A673 (cell line): ENCODE data around the gene SFT2D1.

Experiments used
- CTCF ChIP-seq: fragments of 300-800, 200-600 bp; sonication (generic); conservative IDR thresholded peaks from 2 replicates; pipeline ENCODE4 v1.5.1; 2017; ENCODE audit warnings: low read depth, mild to moderate bottlenecking, antibody characterized with exemption, low read length, moderate library complexity, mixed read lengths
- EZH2 ChIP-seq: fragments of 200-600 bp; sonication (generic); IDR thresholded peaks from 2 replicates; pipeline ENCODE4 v1.6.1; 2017; ENCODE audit warnings: borderline replicate concordance, low read depth, mild to moderate bottlenecking, mixed read lengths, antibody characterized with exemption, low read length; ENCODE audit not compliant: poor library complexity, severe bottlenecking

DNA sequence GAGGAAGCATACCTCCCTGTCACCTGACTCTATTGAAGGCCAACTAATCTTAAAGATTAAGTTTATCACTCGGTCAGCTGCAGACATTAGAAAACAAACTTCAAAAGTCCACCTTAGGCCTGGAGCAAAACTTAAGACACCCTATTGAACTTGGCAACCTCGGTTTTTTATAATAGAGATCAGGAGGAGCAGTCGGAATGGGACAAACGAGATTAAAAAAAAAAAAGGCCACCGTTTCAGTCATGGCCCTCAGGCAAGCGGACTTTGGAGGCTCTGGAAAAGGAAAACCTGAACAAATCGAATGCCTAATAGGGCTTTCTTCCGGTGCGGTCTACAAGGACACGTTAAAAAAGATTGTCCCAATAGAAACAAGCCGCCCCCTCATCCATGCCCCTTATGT, 26.9 kb downstream of the SFT2D1 start:
- no peak for TF ChIP-seq CTCF
- no peak for TF ChIP-seq EZH2
